G401 (cell line): Measurements from ENCODE around the gene FERMT3. TPM values are rescaled to one million over a fixed set of nuclear protein-coding genes. Genes with fewer than 3 reads are reported as not detected.

Experiments
- DNase-seq: peaks from one replicate; pipeline ENCODE4 v3.0.0-alpha.2; 2015; ENCODE audit warnings: low spot score
- in situ Hi-C: cut with HindIII; loops from 2 replicates; pipeline ENCODE4 v1.10.0; 2016; ENCODE audit warnings: low sequenced_read_pairs, mixed read lengths
- total RNA-seq: library from RNA; depleted of rRNA; stranded (reverse); fragments of >200 nt; shearing (Covaris generic); gene quantifications from 2 replicates; pipeline ENCODE4 v1.2.3, GENCODE V29; 2014

Gene FERMT3
- total RNA-seq, 1 experiment from 2014 or later, result 5.9 TPM

GRCh38 chr11:64185175-64185692, 21.3 kb upstream of the FERMT3 start:
- peak; percentile 81 for DNase-seq
- in situ Hi-C loops, result no loop called here

GRCh38 chr11:64185693-64186491, 20.6 kb upstream of the FERMT3 start, which contains the start of gene STIP1:
TSS of gene STIP1 (plus strand) at chr11:64186171. CDS start at chr11:64186262, 91 bp downstream.
- in situ Hi-C loops, result no loop called here
- peak; percentile 100 for DNase-seq

- peak; percentile 33 for DNase-seq
- in situ Hi-C loops, result no loop called here
These were observed 19.9 kb upstream of the FERMT3 start for GRCh38 chr11:64186492-64187165.

- in situ Hi-C loops, result no loop called here
- DNase-seq, result no peak
These were observed 14.1 kb upstream of the FERMT3 start for GRCh38 chr11:64192434-64192833.

- in situ Hi-C loops, result no loop called here
- no peak for DNase-seq
These were observed 9.9 kb upstream of the FERMT3 start for GRCh38 chr11:64196626-64197025.

GRCh38 chr11:64198511-64198910, 8.0 kb upstream of the FERMT3 start:
- no peak for DNase-seq
- in situ Hi-C loops, result no loop called here

- in situ Hi-C loops, result loop anchor here (10.0 kb wide), 1 partner anchor 73 kb away; no protein-coding TSS in a partner anchor
- DNase-seq, result no peak
These were observed 5.0 kb upstream of the FERMT3 start for GRCh38 chr11:64201543-64201942.

GRCh38 chr11:64202992-64203391, 3.5 kb upstream of the FERMT3 start:
- DNase-seq, result no peak
- in situ Hi-C loops, result loop anchor here (10.0 kb wide), 1 partner anchor 72 kb away; no protein-coding TSS in a partner anchor

- no peak for DNase-seq
- in situ Hi-C loops, result loop anchor here (10.0 kb wide), 1 partner anchor 71 kb away; no protein-coding TSS in a partner anchor
These were observed 3.0 kb upstream of the FERMT3 start for GRCh38 chr11:64203421-64204079.

- no peak for DNase-seq
- in situ Hi-C loops, result loop anchor here (10.0 kb wide), 1 partner anchor 71 kb away; no protein-coding TSS in a partner anchor
These were observed 2.5 kb upstream of the FERMT3 start for GRCh38 chr11:64204080-64204440.

- in situ Hi-C loops, result loop anchor here (10.0 kb wide), 1 partner anchor 70 kb away; no protein-coding TSS in a partner anchor
- DNase-seq, result peak; percentile 86
These were observed 2.0 kb upstream of the FERMT3 start for GRCh38 chr11:64204464-64204989.

GRCh38 chr11:64207256-64208085, 950 bp downstream of the FERMT3 start:
- no peak for DNase-seq
- in situ Hi-C loops, result loop anchor here (10.0 kb wide), 1 partner anchor 67 kb away; no protein-coding TSS in a partner anchor

GRCh38 chr11:64208086-64208795, 1.7 kb downstream of the FERMT3 start:
- in situ Hi-C loops, result loop anchor here (10.0 kb wide), 1 partner anchor 67 kb away; no protein-coding TSS in a partner anchor
- DNase-seq, result no peak

- no peak for DNase-seq
- in situ Hi-C loops, result loop anchor here (10.0 kb wide), 1 partner anchor 66 kb away; no protein-coding TSS in a partner anchor
These were observed 2.5 kb downstream of the FERMT3 start for GRCh38 chr11:64208796-64209562.

GRCh38 chr11:64209563-64209843, 3.0 kb downstream of the FERMT3 start:
- in situ Hi-C loops, result loop anchor here (10.0 kb wide), 1 partner anchor 65 kb away; no protein-coding TSS in a partner anchor
- no peak for DNase-seq

- in situ Hi-C loops, result no loop called here
- peak; percentile 70 for DNase-seq
These were observed 3.9 kb downstream of the FERMT3 start for GRCh38 chr11:64210301-64211020.
